ENCODE measurements around the gene CRYBA2. TPM values are rescaled to one million over a fixed set of nuclear protein-coding genes. Genes with fewer than 3 reads are reported as not detected.

CRYBA2 gene
- total and polyA plus RNA-seq, 9 of the 15 experiments (the other 6 are each of a cell fraction or from before 2014, with no cell fraction given) = 0.11 to 1.8 (median 0.62) TPM; not detected in 5

DNA sequence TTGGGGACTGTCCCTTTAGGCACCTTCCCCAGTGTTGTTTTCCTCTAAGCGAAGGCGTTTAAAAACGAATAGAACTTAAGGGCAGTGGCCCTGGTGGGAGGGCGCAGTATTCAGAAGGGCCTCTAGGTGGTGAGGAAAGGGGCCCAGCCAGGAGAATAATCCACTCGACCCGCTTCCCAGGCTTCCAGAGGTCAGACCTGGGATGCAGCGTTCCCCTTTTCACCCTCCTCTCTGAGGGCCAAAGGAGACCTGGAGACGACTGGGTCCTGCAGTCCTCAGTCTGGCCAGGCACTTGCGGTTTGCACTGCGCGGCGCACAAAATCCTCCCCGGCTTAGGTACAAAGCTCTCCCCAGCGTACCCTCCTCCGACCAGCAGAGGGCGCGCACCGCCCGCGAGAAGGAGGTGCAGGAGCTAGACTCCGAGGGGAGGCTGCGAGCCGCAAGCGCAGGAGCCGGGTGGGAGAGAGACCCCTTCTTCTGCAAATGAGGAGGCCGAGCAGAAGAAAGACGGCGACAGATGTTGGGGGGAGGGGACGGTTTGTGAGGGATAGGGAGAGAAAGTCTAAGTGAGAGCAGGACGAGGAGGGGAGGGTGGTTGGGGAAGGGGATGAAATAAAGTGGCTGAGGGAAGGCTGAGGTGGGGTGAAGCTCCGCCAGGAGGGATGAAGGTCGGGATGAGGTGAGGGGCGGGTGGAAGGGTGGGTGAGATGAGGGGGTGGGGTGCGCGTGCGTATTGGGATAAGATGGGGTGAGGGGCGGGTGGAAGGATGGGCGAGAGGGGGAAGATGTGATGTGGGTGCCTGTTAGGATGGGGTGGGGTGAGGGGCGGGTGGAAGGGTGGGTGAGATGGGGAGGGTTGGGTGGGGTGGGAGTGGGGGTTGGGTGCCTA, 13.1 kb downstream of the CRYBA2 start:
- DNase-seq (ENCODE audit: extremely low read depth in 1 of 4, low spot score in 3 of 4) (peak; percentile 73 to 83 (median 75)), ATAC-seq (peak; percentile 100), FAIRE-seq (peak; percentile 78)
- Histone ChIP-seq H4K20me1 (replicated peaks; ENCODE audit: control insufficient read depth, insufficient read depth, low read length) (no peaks in the 10 kb centered on the region), H3K4me1 (replicated peaks in 1 of 2; ENCODE audit: control insufficient read depth in 2 of 2, insufficient read depth in 2 of 2, low read length in 2 of 2) (peaks cover 0 to 16% of the 10 kb centered on the region in 2 experiments; a peak in 3 of 5 replicates), H3K9ac (ENCODE audit: insufficient read depth in 1 of 2, low read depth in 2 of 2, low read length in 2 of 2) (peak overlapping the region in 1 of 2 experiments; percentile 37; a peak in 1 of 4 replicates), H3K9me1 (ENCODE audit: control insufficient read depth, insufficient read depth, low read length) (no peaks in the 10 kb centered on the region), H3K9me3 (replicated peaks; ENCODE audit: control insufficient read depth, insufficient read depth, low read depth, low read length) (no peaks in the 10 kb centered on the region), H3K36me3 (ENCODE audit: control insufficient read depth, insufficient read depth, low read length) (no peaks in the 10 kb centered on the region), H3K4me2 (ENCODE audit: insufficient read depth, low read length) (peak overlapping the region; percentile 79), H2AFZ (ENCODE audit: low read depth, low read length) (peak overlapping the region; percentile 81), H3K4me3 (no peak overlapping the region), H3K27me3 (ENCODE audit: control insufficient read depth in 2 of 2, insufficient read depth in 2 of 2, low read length in 2 of 2) (peaks cover 0 to 16% of the 10 kb centered on the region in 2 experiments; a peak in 2 of 5 replicates), H3K27ac (ENCODE audit: extremely low read depth, low read depth, low read length) (no peak overlapping the region), H3K79me2 (ENCODE audit: control insufficient read depth, insufficient read depth, low read length) (no peaks in the 10 kb centered on the region)
- WGBS (ENCODE audit: insufficient coverage, low coverage, missing lambda C conversion rate) = 2% methylated on average over 16 of the region's 39 CpGs
- in situ Hi-C loops (cut with MboI) (no loop called here), intact Hi-C loops (cut with micrococcal nuclease) (loop anchor here (5.0 kb wide), 1 partner anchor 103 kb away; no protein-coding TSS in a partner anchor)
- ChIA-PET POLR2A (interaction anchor here (0.6 to 0.7 kb wide), 2 partner anchors 98 to 809 kb away, joined by 3 read pairs; no protein-coding TSS in a partner anchor), CTCF (ENCODE audit: low intra/inter-chr PET ratio) (interaction anchor here (0.6 to 1.4 kb wide), 3 partner anchors 18 to 102 kb away, joined by 3 to 4 read pairs (median 4); no protein-coding TSS in a partner anchor)
- BruUV-seq (replicated peaks) = no TSS peak
- TF ChIP-seq HDGF (IDR thresholded peaks at IDR 0.05) = no peak
- no peak for TF ChIP-seq ZBTB40 (IDR thresholded peaks at IDR 0.05)
- no peak for TF ChIP-seq ZBTB40 (CRISPR knock-in tag; IDR thresholded peaks at IDR 0.05)
- peak; percentile 52; the same call in 1 of the 2 replicates for TF ChIP-seq ZBTB7A (IDR thresholded peaks at IDR 0.05; ENCODE audit: borderline replicate concordance, control insufficient read depth, low read depth, low read length)
- TF ChIP-seq, protein P1, sequence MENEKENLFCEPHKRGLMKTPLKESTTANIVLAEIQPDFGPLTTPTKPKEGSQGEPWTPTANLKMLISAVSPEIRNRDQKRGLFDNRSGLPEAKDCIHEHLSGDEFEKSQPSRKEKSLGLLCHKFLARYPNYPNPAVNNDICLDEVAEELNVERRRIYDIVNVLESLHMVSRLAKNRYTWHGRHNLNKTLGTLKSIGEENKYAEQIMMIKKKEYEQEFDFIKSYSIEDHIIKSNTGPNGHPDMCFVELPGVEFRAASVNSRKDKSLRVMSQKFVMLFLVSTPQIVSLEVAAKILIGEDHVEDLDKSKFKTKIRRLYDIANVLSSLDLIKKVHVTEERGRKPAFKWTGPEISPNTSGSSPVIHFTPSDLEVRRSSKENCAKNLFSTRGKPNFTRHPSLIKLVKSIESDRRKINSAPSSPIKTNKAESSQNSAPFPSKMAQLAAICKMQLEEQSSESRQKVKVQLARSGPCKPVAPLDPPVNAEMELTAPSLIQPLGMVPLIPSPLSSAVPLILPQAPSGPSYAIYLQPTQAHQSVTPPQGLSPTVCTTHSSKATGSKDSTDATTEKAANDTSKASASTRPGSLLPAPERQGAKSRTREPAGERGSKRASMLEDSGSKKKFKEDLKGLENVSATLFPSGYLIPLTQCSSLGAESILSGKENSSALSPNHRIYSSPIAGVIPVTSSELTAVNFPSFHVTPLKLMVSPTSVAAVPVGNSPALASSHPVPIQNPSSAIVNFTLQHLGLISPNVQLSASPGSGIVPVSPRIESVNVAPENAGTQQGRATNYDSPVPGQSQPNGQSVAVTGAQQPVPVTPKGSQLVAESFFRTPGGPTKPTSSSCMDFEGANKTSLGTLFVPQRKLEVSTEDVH (IDR thresholded peaks at IDR 0.05; ENCODE audit: low read depth, partially characterized antibody) = no peak
- TF ChIP-seq CREB3 (tag; conservative IDR thresholded peaks at IDR 0.05; ENCODE audit: low read depth) = no peak

All from K562 (cell line).